ENCODE data around the gene NOS1. TPM values are rescaled to one million over a fixed set of nuclear protein-coding genes. Genes with fewer than 3 reads are reported as not detected.

Gene NOS1
- total RNA-seq, 1 donor from 2014 or later, result 0.07 TPM

DNA sequence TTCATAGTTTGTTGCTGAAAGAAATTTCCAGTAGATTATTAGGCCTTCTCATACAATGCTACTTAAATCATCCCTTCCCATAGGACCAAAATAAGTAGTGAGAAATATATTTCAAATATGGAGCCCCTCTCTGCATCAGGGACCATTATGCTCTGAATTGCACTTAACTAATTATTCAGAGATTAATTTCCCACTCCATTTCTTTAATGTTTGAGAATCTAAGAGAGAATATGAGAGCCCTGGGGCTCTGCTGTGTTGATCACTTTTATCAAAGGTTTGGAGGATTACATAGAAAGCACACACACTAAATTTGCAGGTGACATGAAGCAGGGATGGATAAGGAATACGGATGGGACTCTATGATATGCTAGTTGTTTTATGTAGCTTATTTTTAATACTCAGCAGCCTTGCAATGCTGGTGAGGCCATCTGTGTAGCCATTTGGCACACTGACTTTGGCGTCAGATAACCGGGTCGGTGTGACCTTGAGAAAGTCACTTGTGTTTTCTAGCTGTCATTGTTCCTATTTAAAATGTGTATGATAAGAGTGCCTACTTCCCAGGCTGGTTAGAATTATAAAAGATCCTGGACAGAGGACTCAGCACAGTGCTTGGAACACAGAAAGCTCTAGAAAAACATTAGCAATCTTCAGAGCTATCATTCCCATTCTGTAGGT is 121.2 kb downstream of the NOS1 start:
- no peak for DNase-seq (ENCODE audit: low read depth, low spot score)
- H3K36me3 Mint-ChIP-seq (ENCODE audit: low read depth), result no peaks in the 10 kb centered on the region
- no peaks in the 10 kb centered on the region for H3K4me1 Mint-ChIP-seq
- H3K4me3 Mint-ChIP-seq, result no peak overlapping the region
- H3K9me3 Mint-ChIP-seq, result no peaks in the 10 kb centered on the region
- H3K27ac Mint-ChIP-seq (ENCODE audit: unreplicated experiment), result no peak overlapping the region
- peaks cover 39% of the 10 kb centered on the region for H3K27me3 Mint-ChIP-seq (ENCODE audit: low read depth)
- TF ChIP-seq, protein P1, sequence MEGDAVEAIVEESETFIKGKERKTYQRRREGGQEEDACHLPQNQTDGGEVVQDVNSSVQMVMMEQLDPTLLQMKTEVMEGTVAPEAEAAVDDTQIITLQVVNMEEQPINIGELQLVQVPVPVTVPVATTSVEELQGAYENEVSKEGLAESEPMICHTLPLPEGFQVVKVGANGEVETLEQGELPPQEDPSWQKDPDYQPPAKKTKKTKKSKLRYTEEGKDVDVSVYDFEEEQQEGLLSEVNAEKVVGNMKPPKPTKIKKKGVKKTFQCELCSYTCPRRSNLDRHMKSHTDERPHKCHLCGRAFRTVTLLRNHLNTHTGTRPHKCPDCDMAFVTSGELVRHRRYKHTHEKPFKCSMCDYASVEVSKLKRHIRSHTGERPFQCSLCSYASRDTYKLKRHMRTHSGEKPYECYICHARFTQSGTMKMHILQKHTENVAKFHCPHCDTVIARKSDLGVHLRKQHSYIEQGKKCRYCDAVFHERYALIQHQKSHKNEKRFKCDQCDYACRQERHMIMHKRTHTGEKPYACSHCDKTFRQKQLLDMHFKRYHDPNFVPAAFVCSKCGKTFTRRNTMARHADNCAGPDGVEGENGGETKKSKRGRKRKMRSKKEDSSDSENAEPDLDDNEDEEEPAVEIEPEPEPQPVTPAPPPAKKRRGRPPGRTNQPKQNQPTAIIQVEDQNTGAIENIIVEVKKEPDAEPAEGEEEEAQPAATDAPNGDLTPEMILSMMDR (conservative IDR thresholded peaks at IDR 0.05), result no peak

DNA sequence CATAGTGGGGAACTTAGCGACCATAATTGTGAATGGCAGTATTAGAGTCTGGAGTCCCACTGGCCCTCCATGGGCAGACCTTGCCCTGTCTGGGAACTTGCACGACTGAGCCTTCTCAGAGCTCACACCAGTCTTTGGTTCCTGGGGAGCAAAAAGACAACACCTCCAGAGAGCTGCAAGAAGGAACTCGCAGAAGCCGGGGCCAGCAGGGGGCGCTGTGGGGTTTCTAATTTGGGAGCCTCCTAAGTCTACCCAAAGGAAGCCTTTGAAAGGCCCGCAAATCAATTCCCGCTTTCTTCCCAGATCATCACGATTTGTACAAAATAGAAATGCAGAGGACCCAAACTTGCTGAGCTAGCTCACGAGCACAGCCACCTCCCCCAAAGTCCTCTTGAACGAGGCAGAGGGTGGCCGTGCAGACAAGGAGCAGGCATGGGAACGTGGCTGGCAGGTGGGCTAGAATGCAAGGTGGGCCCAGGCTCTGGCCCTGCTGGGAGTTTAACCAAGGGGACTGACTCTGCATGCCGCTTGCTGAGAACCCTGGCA is 124.9 kb downstream of the NOS1 start:
- Mint-ChIP-seq H3K4me1 (no peaks in the 10 kb centered on the region), H3K36me3 (ENCODE audit: low read depth) (no peaks in the 10 kb centered on the region), H3K4me3 (no peak overlapping the region), H3K27me3 (ENCODE audit: low read depth) (peaks cover 34% of the 10 kb centered on the region), H3K9me3 (no peaks in the 10 kb centered on the region), H3K27ac (ENCODE audit: unreplicated experiment) (no peak overlapping the region)
- TF ChIP-seq, protein P1 (conservative IDR thresholded peaks at IDR 0.05), result peak; percentile 85
- peak; percentile 97 for DNase-seq (ENCODE audit: low read depth, low spot score)

- H3K9me3 Mint-ChIP-seq, result no peaks in the 10 kb centered on the region
- DNase-seq (ENCODE audit: low read depth, low spot score), result no peak
- H3K4me1 Mint-ChIP-seq, result no peaks in the 10 kb centered on the region
- peaks cover 35% of the 10 kb centered on the region for H3K27me3 Mint-ChIP-seq (ENCODE audit: low read depth)
- TF ChIP-seq, protein P1 (conservative IDR thresholded peaks at IDR 0.05), result no peak
- H3K36me3 Mint-ChIP-seq (ENCODE audit: low read depth), result no peaks in the 10 kb centered on the region
- no peak overlapping the region for H3K27ac Mint-ChIP-seq (ENCODE audit: unreplicated experiment)
- no peak overlapping the region for H3K4me3 Mint-ChIP-seq
These were observed 126.2 kb downstream of the NOS1 start for GRCh38 chr12:117235261-117235660.

- no peak for DNase-seq (ENCODE audit: low read depth, low spot score)
- Mint-ChIP-seq H3K36me3 (ENCODE audit: low read depth) (no peaks in the 10 kb centered on the region), H3K4me3 (no peak overlapping the region), H3K4me1 (no peaks in the 10 kb centered on the region), H3K9me3 (no peaks in the 10 kb centered on the region), H3K27me3 (ENCODE audit: low read depth) (peaks cover 33% of the 10 kb centered on the region), H3K27ac (ENCODE audit: unreplicated experiment) (no peak overlapping the region)
- TF ChIP-seq, protein P1 (conservative IDR thresholded peaks at IDR 0.05), result no peak
These were observed 127.0 kb downstream of the NOS1 start for GRCh38 chr12:117234441-117234840.

DNA sequence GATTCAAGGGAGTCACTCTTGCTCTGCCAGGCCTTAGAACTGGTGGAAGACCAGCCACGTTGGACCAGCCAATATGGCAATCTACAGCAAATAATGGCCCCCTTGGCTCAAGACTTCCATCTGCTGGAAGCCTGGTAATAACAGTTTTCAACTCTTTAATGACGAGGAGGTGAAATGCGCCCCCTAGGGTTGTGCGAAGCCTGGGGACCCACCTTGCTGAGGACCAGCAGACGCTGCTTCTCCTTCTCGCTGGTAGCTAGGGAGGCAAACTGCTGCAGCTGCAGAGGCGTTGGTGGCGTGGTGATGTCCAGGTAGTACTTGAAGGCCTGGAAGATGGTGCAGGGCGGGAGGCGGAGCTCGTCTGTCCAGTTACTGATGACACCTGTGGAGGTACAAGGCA is 129.7 kb downstream of the NOS1 start:
- TF ChIP-seq, protein P1 (conservative IDR thresholded peaks at IDR 0.05), result no peak
- no peak overlapping the region for H3K4me3 Mint-ChIP-seq
- no peak for DNase-seq (ENCODE audit: low read depth, low spot score)
- no peaks in the 10 kb centered on the region for H3K4me1 Mint-ChIP-seq
- H3K9me3 Mint-ChIP-seq, result no peaks in the 10 kb centered on the region
- H3K36me3 Mint-ChIP-seq (ENCODE audit: low read depth), result no peaks in the 10 kb centered on the region
- peaks cover 47% of the 10 kb centered on the region for H3K27me3 Mint-ChIP-seq (ENCODE audit: low read depth)
- no peak overlapping the region for H3K27ac Mint-ChIP-seq (ENCODE audit: unreplicated experiment)
